Common myeloid progenitor, CD34-positive (primary cell): ENCODE measurements around the gene MAFB.

Experiments
- CTCF ChIA-PET: fragments of 350-600 bp; sonication (Branson Sonifier 250); formaldehyde crosslinking; loops from one replicate; lab custom pipeline; 2021; ENCODE audit warnings: antibody characterized with exemption; lab: Charles Lee
- POLR2A ChIA-PET: fragments of 350-600 bp; sonication (Branson Sonifier 250); formaldehyde crosslinking; loops from one replicate; lab custom pipeline; 2021; ENCODE audit warnings: antibody characterized with exemption; lab: Charles Lee
- DNase-seq, 3 donors: peaks; one replicate each; pipeline versions ENCODE4 v3.0.0 to v3.0.0-alpha.2; 2013
- H3K27ac ChIP-seq, 2 experiments: 1 replicate in 1 of 2; 2 replicates in 1 of 2; pipeline ENCODE4 v1.7.0; 2013; ENCODE audit warnings: inconsistent platforms in 2 of 2, low read length in 2 of 2, mild to moderate bottlenecking in 2 of 2, low read depth in 1 of 2, moderate library complexity in 1 of 2; ENCODE audit not compliant: severe bottlenecking in 2 of 2, insufficient read depth in 1 of 2, poor library complexity in 1 of 2
- H3K27me3 ChIP-seq, 5 experiments: replicated peaks in 2 of 5; 1 replicate in 3 of 5; 2 replicates in 2 of 5; pipeline versions ENCODE4 v1.6.1 to v1.7.0; 2013; ENCODE audit warnings: low read length in 4 of 5, mild to moderate bottlenecking in 2 of 5, moderate library complexity in 2 of 5, inconsistent platforms in 1 of 5; ENCODE audit not compliant: insufficient read depth in 5 of 5, control insufficient read depth in 4 of 5
- H3K36me3 ChIP-seq, 4 experiments: 1 replicate in 2 of 4; 2 replicates in 2 of 4; pipeline versions ENCODE4 v1.6.1 to v1.7.0; 2013; ENCODE audit warnings: low read length in 3 of 4, control low read depth in 1 of 4, mild to moderate bottlenecking in 1 of 4; ENCODE audit not compliant: control insufficient read depth in 4 of 4, insufficient read depth in 4 of 4
- H3K4me1 ChIP-seq, 4 experiments: 1 replicate in 3 of 4; 2 replicates in 1 of 4; pipeline versions ENCODE4 v1.6.1 to v1.7.1; 2013; ENCODE audit warnings: low read length in 3 of 4, mild to moderate bottlenecking in 3 of 4, control low read depth in 1 of 4, inconsistent platforms in 1 of 4, moderate library complexity in 1 of 4; ENCODE audit not compliant: control insufficient read depth in 4 of 4, insufficient read depth in 4 of 4; ENCODE audit errors: control extremely low read depth in 1 of 4
- H3K4me3 ChIP-seq, 7 experiments: 1 replicate in 4 of 7; 2 replicates in 3 of 7; pipeline versions ENCODE4 v1.5.1 to v1.7.0; 2013; ENCODE audit warnings: mild to moderate bottlenecking in 7 of 7, low read length in 6 of 7, moderate library complexity in 6 of 7, inconsistent platforms in 2 of 7, low read depth in 2 of 7, control low read depth in 1 of 7; ENCODE audit not compliant: insufficient read depth in 4 of 7, control insufficient read depth in 1 of 7; ENCODE audit errors: extremely low read depth in 1 of 7
- H3K9me3 ChIP-seq, 5 experiments: 1 replicate in 4 of 5; 2 replicates in 1 of 5; pipeline versions ENCODE4 v1.6.1 to v1.7.1; 2013; ENCODE audit warnings: low read length in 4 of 5, mild to moderate bottlenecking in 2 of 5, inconsistent platforms in 1 of 5, low read depth in 1 of 5, moderate library complexity in 1 of 5; ENCODE audit not compliant: control insufficient read depth in 4 of 5, insufficient read depth in 2 of 5; ENCODE audit errors: control extremely low read depth in 1 of 5
- WGBS: methylation state at CpG from one replicate; pipeline ENCODE4 v1.1.5; 2013; ENCODE audit not compliant: insufficient coverage; 5-methylcytosine and 5-hydroxymethylcytosine counted together

MAFB gene

GRCh38 chr20:40703975-40704530 is 15.0 kb upstream of the MAFB start:
- H3K4me3 ChIP-seq, result no peak overlapping the region
- peaks cover 0 to under 1% (median 0%) of the 10 kb centered on the region in 5 experiments for H3K9me3 ChIP-seq
- ChIA-PET POLR2A (no interaction called here), CTCF (no interaction called here)
- no peaks in the 10 kb centered on the region for H3K36me3 ChIP-seq
- no peak overlapping the region for H3K27ac ChIP-seq
- H3K27me3 ChIP-seq, result peaks cover 1 to 21% (median 12%) of the 10 kb centered on the region in 5 experiments
- no peaks in the 10 kb centered on the region for H3K4me1 ChIP-seq
- DNase-seq, result no peak
- 47% methylated on average over 7 of the region's 8 CpGs for WGBS

DNA sequence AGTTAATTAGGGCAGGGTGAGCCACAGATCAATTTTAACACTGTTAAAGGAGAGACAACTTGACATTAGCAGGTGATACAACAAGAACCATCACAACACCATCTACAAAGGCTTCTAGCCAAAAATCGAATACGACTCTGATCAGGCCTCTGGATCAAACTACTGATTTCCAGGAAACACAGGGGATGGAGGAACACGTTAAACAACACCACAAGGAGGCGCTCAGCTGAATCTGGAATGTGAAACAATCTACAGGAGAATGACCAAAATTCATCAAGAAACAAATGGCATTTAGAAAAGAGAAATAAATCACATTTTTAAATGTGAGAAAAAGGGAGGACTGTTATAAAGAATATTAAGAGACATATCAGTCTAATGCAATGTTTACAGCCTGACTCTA is 13.5 kb upstream of the MAFB start:
- no peaks in the 10 kb centered on the region for H3K36me3 ChIP-seq
- no peak for DNase-seq
- CTCF ChIA-PET, result no interaction called here
- H3K4me1 ChIP-seq, result no peaks in the 10 kb centered on the region
- WGBS, result 80% methylated on average over 1 of the region's 4 CpGs
- no peak overlapping the region for H3K27ac ChIP-seq
- peaks cover 0 to 8% (median 2%) of the 10 kb centered on the region in 5 experiments for H3K9me3 ChIP-seq
- peaks cover 6 to 36% (median 19%) of the 10 kb centered on the region in 5 experiments for H3K27me3 ChIP-seq
- POLR2A ChIA-PET, result no interaction called here
- no peak overlapping the region for H3K4me3 ChIP-seq

GRCh38 chr20:40698744-40699143 is 9.7 kb upstream of the MAFB start:
- CTCF ChIA-PET, result no interaction called here
- H3K27me3 ChIP-seq, result peaks cover 14 to 74% (median 36%) of the 10 kb centered on the region in 5 experiments

GRCh38 chr20:40698281-40698680 is 9.2 kb upstream of the MAFB start:
- Histone ChIP-seq H3K4me1 (no peaks in the 10 kb centered on the region), H3K36me3 (no peaks in the 10 kb centered on the region), H3K4me3 (no peak overlapping the region), H3K27me3 (peaks cover 14 to 79% (median 40%) of the 10 kb centered on the region in 5 experiments), H3K27ac (no peak overlapping the region), H3K9me3 (peaks cover 0 to 8% (median 2%) of the 10 kb centered on the region in 5 experiments)
- DNase-seq, result no peak
- WGBS, result 100% methylated on average over 1 of the region's 1 CpG
- ChIA-PET CTCF (no interaction called here), POLR2A (no interaction called here)

More at GRCh38 chr20:40698744-40699143, 9.7 kb upstream of the MAFB start:
- Histone ChIP-seq H3K4me3 (no peak overlapping the region), H3K9me3 (peaks cover 0 to 8% (median 2%) of the 10 kb centered on the region in 5 experiments), H3K36me3 (no peaks in the 10 kb centered on the region), H3K27ac (no peak overlapping the region), H3K4me1 (no peaks in the 10 kb centered on the region)
- DNase-seq, result no peak
- POLR2A ChIA-PET, result no interaction called here

DNA sequence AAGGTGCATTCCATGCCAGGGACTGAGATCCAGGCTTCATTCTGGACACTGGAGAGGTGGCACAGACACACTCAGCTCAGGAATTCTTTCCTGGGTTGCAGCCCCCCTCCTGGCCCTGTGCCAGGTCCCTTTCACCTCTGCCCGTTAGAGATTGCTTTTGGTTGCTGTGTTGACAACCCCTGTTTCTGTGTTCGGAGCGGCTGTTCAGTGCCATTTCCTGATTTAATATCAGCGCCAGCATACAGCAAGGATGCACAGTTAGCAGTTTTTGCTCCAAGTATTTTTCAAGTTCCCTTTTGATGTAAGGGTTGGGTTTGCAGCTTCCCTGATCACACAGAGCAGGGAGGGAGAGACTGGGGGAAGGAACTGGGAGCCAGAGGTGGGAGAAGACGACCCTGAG is 8.5 kb upstream of the MAFB start:
- 5% methylated on average over 5 of the region's 5 CpGs for WGBS
- H3K36me3 ChIP-seq, result no peaks in the 10 kb centered on the region
- DNase-seq, result no peak
- H3K4me3 ChIP-seq, result no peak overlapping the region
- peaks cover 0 to 8% (median 2%) of the 10 kb centered on the region in 5 experiments for H3K9me3 ChIP-seq
- no peak overlapping the region for H3K27ac ChIP-seq
- no peaks in the 10 kb centered on the region for H3K4me1 ChIP-seq
- peaks cover 14 to 86% (median 47%) of the 10 kb centered on the region in 5 experiments for H3K27me3 ChIP-seq
- ChIA-PET CTCF (interaction anchor here (0.6 kb wide), 1 partner anchor 9 kb away, joined by 4 read pairs; the partner anchor contains the start of gene MAFB), POLR2A (interaction anchor here (1.5 kb wide), 1 partner anchor 13 kb away, joined by 3 read pairs; no protein-coding TSS in a partner anchor)

DNA sequence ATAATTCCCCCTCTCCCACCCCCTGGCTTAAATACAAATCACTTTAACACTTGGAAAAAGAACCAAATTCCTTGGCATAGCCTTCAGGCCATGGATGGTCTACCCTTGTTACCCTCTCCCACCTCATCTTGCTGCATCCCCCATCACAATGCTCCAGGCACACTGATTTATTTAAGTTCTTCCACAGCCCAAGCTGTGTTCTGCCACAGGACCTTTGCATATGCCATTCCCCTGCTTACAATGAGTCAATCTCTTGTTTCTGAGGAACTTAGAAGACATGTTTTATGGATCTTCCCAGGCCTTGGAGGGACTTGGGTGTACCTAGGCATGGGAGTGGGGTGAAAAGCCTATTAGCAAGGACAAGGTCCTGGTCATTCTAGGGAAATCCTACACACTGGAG is 6.2 kb upstream of the MAFB start:
- CTCF ChIA-PET, result no interaction called here
- H3K9me3 ChIP-seq, result peaks cover 0 to 8% (median 2%) of the 10 kb centered on the region in 5 experiments
- no peak overlapping the region for H3K27ac ChIP-seq
- peaks cover 0 to 6% (median 5%) of the 10 kb centered on the region in 4 experiments for H3K4me1 ChIP-seq
- DNase-seq, result no peak
- H3K36me3 ChIP-seq, result no peaks in the 10 kb centered on the region
- H3K27me3 ChIP-seq, result peaks cover 14 to 99% (median 62%) of the 10 kb centered on the region in 5 experiments
- POLR2A ChIA-PET, result no interaction called here
- no peak overlapping the region for H3K4me3 ChIP-seq

DNA sequence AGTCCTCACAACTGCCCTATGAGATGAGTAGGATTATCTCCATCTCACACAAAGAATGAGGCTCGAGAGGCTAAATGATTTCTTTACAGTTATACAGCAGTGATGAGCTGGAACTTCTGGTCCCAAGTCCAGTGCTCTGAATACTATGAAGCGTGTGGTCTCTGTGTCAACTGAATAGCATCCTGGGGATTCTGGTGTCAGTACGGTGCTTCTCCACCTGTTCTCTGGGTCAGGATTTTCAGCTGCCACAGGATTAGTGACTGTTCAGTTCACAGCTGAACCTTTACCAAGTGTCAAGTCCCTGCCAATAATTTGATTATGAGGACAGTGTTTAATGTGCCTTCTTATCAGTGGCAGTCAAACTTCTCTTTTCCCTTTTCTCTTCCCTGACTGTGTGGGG is 5.2 kb upstream of the MAFB start:
- CTCF ChIA-PET, result no interaction called here
- no peaks in the 10 kb centered on the region for H3K36me3 ChIP-seq
- no peak overlapping the region for H3K27ac ChIP-seq
- POLR2A ChIA-PET, result no interaction called here
- DNase-seq, result no peak
- H3K4me1 ChIP-seq, result peaks cover 0 to 16% (median 15%) of the 10 kb centered on the region in 4 experiments
- peaks cover 14 to 100% (median 61%) of the 10 kb centered on the region in 5 experiments for H3K27me3 ChIP-seq
- 83% methylated on average over 2 of the region's 3 CpGs for WGBS
- no peak overlapping the region for H3K4me3 ChIP-seq
- peaks cover 0 to 8% (median 2%) of the 10 kb centered on the region in 5 experiments for H3K9me3 ChIP-seq
